HepG2 (cell line): Measurements from ENCODE around the gene MARCO. TPM values are rescaled to one million over a fixed set of nuclear protein-coding genes. Genes with fewer than 3 reads are reported as not detected.

ENCODE experiments used
- ATAC-seq: fragments of 200-7000 bp; cut with Tn5 transposase; 3 replicates; pipeline ENCODE4 v1.9.1; 2020; ENCODE audit warnings: mild to moderate bottlenecking, moderate library complexity
- BruUV-seq: library from RNA; stranded (reverse); fragments of 400-500 nt; replicated peaks from 2 replicates; lab custom pipeline; 2021; lab: Mats Ljungman, UMichigan
- CTCF ChIA-PET: fragments of 300-600 bp; formaldehyde crosslinking; extraction: SDS; loops from one replicate; lab custom pipeline; 2021; ENCODE audit warnings: low total read pairs, inconsistent platforms, low intra/inter-chr PET ratio; lab: Yijun Ruan, JAX
- POLR2A ChIA-PET: fragments of 350-600 bp; sonication (Branson Sonifier 250); formaldehyde crosslinking; loops from one replicate; lab custom pipeline; 2020; ENCODE audit warnings: antibody characterized with exemption, inconsistent platforms; lab: Yijun Ruan, JAX
- DNase-seq: peaks from one replicate; pipeline ENCODE4 v3.0.0-alpha.2; 2015; ENCODE audit warnings: low spot score
- FAIRE-seq: peaks from 3 replicates; lab custom pipeline; 2011; peaks lifted over from hg19 to GRCh38; lab: Jason Lieb, UNC
- H2AFZ ChIP-seq: one replicate; pipeline ENCODE4 v1.6.1; 2011; ENCODE audit warnings: low read length, inconsistent platforms
- H3K27ac ChIP-seq: fragments of 300-600 bp; 3 replicates; pipeline ENCODE4 v1.8.0; 2011; ENCODE audit warnings: mixed run types, mild to moderate bottlenecking, mixed read lengths, low read length, inconsistent platforms; ENCODE audit not compliant: insufficient read depth; ENCODE audit errors: extremely low read length
- H3K27me3 ChIP-seq, 2 experiments: fragments of 200-600 bp in 1 of 2; 2 replicates in 1 of 2; 3 replicates in 1 of 2; pipeline versions ENCODE4 v1.6.0 to v1.8.0; 2011; ENCODE audit warnings: low read length in 2 of 2, mild to moderate bottlenecking in 2 of 2, moderate library complexity in 2 of 2, inconsistent platforms in 1 of 2; ENCODE audit not compliant: insufficient read depth in 2 of 2, control insufficient read depth in 1 of 2
- H3K36me3 ChIP-seq, 2 experiments: fragments of 200-600 bp in 1 of 2; replicated peaks in 1 of 2; 2 replicates in 1 of 2; 3 replicates in 1 of 2; pipeline versions ENCODE4 v1.5.1 to v1.8.0; 2011; ENCODE audit warnings: low read length in 2 of 2, inconsistent platforms in 1 of 2; ENCODE audit not compliant: insufficient read depth in 2 of 2, control insufficient read depth in 1 of 2
- H3K4me1 ChIP-seq: 2 replicates; pipeline ENCODE4 v1.5.1; 2012; ENCODE audit warnings: low read length, inconsistent platforms; ENCODE audit not compliant: insufficient read depth
- H3K4me2 ChIP-seq: 2 replicates; pipeline ENCODE4 v1.6.0; 2011; ENCODE audit warnings: low read depth, low read length, inconsistent platforms
- H3K4me3 ChIP-seq, 3 experiments: fragments of 200-600 bp in 1 of 3; sonication (generic), shearing (Covaris generic) in 1 of 3; replicated peaks in 1 of 3; 2 replicates each; pipeline ENCODE4 v1.5.1; 2011 to 2016; ENCODE audit warnings: low read length in 3 of 3, inconsistent platforms in 2 of 3, low read depth in 2 of 3, mild to moderate bottlenecking in 2 of 3, control low read depth in 1 of 3, mixed read lengths in 1 of 3; ENCODE audit not compliant: insufficient read depth in 1 of 3
- H3K79me2 ChIP-seq: one replicate; pipeline ENCODE4 v1.6.1; 2011; ENCODE audit warnings: low read length, inconsistent platforms; ENCODE audit not compliant: insufficient read depth
- H3K9ac ChIP-seq: 2 replicates; pipeline ENCODE4 v1.6.0; 2011; ENCODE audit warnings: mild to moderate bottlenecking, low read depth, low read length, inconsistent platforms; ENCODE audit not compliant: insufficient read depth
- H3K9me3 ChIP-seq: 2 replicates; pipeline ENCODE4 v1.5.1; 2012; ENCODE audit warnings: mild to moderate bottlenecking, low read length
- H4K20me1 ChIP-seq: 2 replicates; pipeline ENCODE4 v1.6.0; 2011; ENCODE audit warnings: inconsistent platforms, mild to moderate bottlenecking, low read length, moderate library complexity; ENCODE audit not compliant: insufficient read depth
- GTF2F1 ChIP-seq: fragments of 150-350 bp; IDR thresholded peaks from 2 replicates; pipeline ENCODE4 v1.6.1; 2014; ENCODE audit warnings: low read length
- HDAC1 ChIP-seq: sonication (generic); formaldehyde crosslinking; IDR thresholded peaks from 2 replicates; pipeline ENCODE4 v1.5.1; 2020; ENCODE audit warnings: mild to moderate bottlenecking, missing genetic modification reagents
- HNRNPH1 ChIP-seq: fragments of 200-400 bp; formaldehyde crosslinking; optimal IDR thresholded peaks from 2 replicates; pipeline ENCODE3; 2017; ENCODE audit warnings: mild to moderate bottlenecking, low read depth, low read length
- MAZ ChIP-seq, 2 experiments: sonication (generic) in 1 of 2; formaldehyde crosslinking in 1 of 2; IDR thresholded peaks; 2 replicates each; pipeline versions ENCODE4 v1.5.0 to v1.6.1; 2012 to 2020; ENCODE audit warnings: low read depth in 2 of 2, mild to moderate bottlenecking in 2 of 2, borderline replicate concordance in 1 of 2, improper control_type of control experiment in 1 of 2, low read length in 1 of 2, missing genetic modification reagents in 1 of 2, moderate library complexity in 1 of 2
- MLLT10 ChIP-seq: sonication (generic); formaldehyde crosslinking; IDR thresholded peaks from 2 replicates; pipeline ENCODE4 v1.4.0; 2020; ENCODE audit warnings: missing genetic modification reagents
- NFYB ChIP-seq: sonication (generic); formaldehyde crosslinking; IDR thresholded peaks from 2 replicates; pipeline ENCODE4 v1.4.0; 2020; ENCODE audit warnings: missing genetic modification reagents
- SP1 ChIP-seq, 2 experiments: fragments of 450-650 bp in 1 of 2; sonication (generic) in 1 of 2; formaldehyde crosslinking in 1 of 2; IDR thresholded peaks; 2 replicates each; pipeline versions ENCODE4 v1.4.0 to v1.6.1; 2016 to 2020; ENCODE audit warnings: missing genetic modification reagents in 1 of 2
- TBX3 ChIP-seq: fragments of 450-650 bp; IDR thresholded peaks from 2 replicates; pipeline ENCODE4 v1.6.1; 2017; ENCODE audit warnings: antibody characterized with exemption, mild to moderate bottlenecking, inconsistent platforms, borderline replicate concordance
- ZNF232 ChIP-seq: sonication (generic); formaldehyde crosslinking; IDR thresholded peaks from 2 replicates; pipeline ENCODE4 v1.4.0; 2020; ENCODE audit warnings: missing genetic modification reagents, borderline replicate concordance
- ZNF263 ChIP-seq: sonication (generic); formaldehyde crosslinking; IDR thresholded peaks from 2 replicates; pipeline ENCODE4 v1.4.0; 2020; ENCODE audit warnings: missing genetic modification reagents
- ZNF264 ChIP-seq: sonication (generic); formaldehyde crosslinking; IDR thresholded peaks from 2 replicates; pipeline ENCODE4 v1.4.0; 2020; ENCODE audit warnings: missing genetic modification reagents
- ZNF3 ChIP-seq: IDR thresholded peaks from 2 replicates; pipeline ENCODE4 v1.7.0; 2017; ENCODE audit warnings: inconsistent platforms
- ZNF333 ChIP-seq: sonication (generic); formaldehyde crosslinking; IDR thresholded peaks from 2 replicates; pipeline ENCODE4 v1.4.0; 2020; ENCODE audit warnings: mild to moderate bottlenecking, missing genetic modification reagents, borderline replicate concordance
- ZNF616 ChIP-seq: sonication (generic); formaldehyde crosslinking; IDR thresholded peaks from 2 replicates; pipeline ENCODE4 v1.5.0; 2020; ENCODE audit warnings: low read depth, mild to moderate bottlenecking, missing genetic modification reagents
- ZNF703 ChIP-seq: sonication (generic); formaldehyde crosslinking; IDR thresholded peaks from 2 replicates; pipeline ENCODE4 v1.5.1; 2020; ENCODE audit warnings: missing genetic modification reagents, mild to moderate bottlenecking, moderate library complexity, borderline replicate concordance
- WGBS: methylation state at CpG from one replicate; pipeline ENCODE4 v1.1.6; 2017; ENCODE audit warnings: low lambda C conversion rate; 5-methylcytosine and 5-hydroxymethylcytosine counted together
- in situ Hi-C: cut with HindIII; loops from 2 replicates; pipeline ENCODE4 v1.10.0; 2017; ENCODE audit warnings: low pct_unique_long_range_greater_than_20kb; ENCODE audit not compliant: extremely low pct_ligation_motif_present
- intact Hi-C: fragments of 100-400 bp; cut with micrococcal nuclease; formaldehyde crosslinking; loops from one replicate; pipeline ENCODE4 v1.10.0; 2022; ENCODE audit not compliant: unreplicated experiment
- polyA plus RNA-seq, 8 experiments: library from polyadenylated mRNA; depleted of rRNA in 3 of 8; stranded (reverse) in 7 of 8; unstranded in 1 of 8; fragments of >200 nt; fragmentation: Illumina TruSeq in 4 of 8; extraction: Trizol in 4 of 8; gene quantifications; 2 replicates each; pipeline versions ENCODE4 v1.2.1 to v1.2.3, GENCODE V29; 2011 to 2016; ENCODE audit warnings: low read depth in 4 of 8, missing spikeins in 1 of 8, mixed read lengths in 1 of 8; ENCODE audit not compliant: insufficient read depth in 1 of 8
- total RNA-seq, 5 experiments: library from RNA; depleted of rRNA; stranded (reverse); fragments of >200 nt; fragmentation: Illumina TruSeq; extraction: Trizol; gene quantifications; 2 replicates each; pipeline ENCODE4 v1.2.3, GENCODE V29; 2016; ENCODE audit warnings: low read depth in 1 of 5
- TF ChIP-seq, protein P1 (sequence below): sonication (generic); formaldehyde crosslinking; IDR thresholded peaks from 2 replicates; pipeline ENCODE4 v1.5.0; 2020; ENCODE audit warnings: missing genetic modification reagents, mild to moderate bottlenecking, borderline replicate concordance
- TF ChIP-seq, protein P2 (sequence below): sonication (generic); formaldehyde crosslinking; conservative IDR thresholded peaks from 2 replicates; pipeline ENCODE4 v1.8.0; 2022; ENCODE audit warnings: missing genetic modification reagents
- TF ChIP-seq, protein P3 (sequence below): IDR thresholded peaks from 2 replicates; pipeline ENCODE4 v1.6.1; 2016; ENCODE audit warnings: low read depth, borderline replicate concordance
- TF ChIP-seq, protein P4 (sequence below): sonication (generic); formaldehyde crosslinking; conservative IDR thresholded peaks from 2 replicates; pipeline ENCODE4 v1.8.0; 2022; ENCODE audit warnings: low read depth, missing genetic modification reagents

MARCO gene
- total and polyA plus RNA-seq, 2 of the 13 experiments (the other 11 are each of a cell fraction or from before 2014, with no cell fraction given), result not detected

DNA sequence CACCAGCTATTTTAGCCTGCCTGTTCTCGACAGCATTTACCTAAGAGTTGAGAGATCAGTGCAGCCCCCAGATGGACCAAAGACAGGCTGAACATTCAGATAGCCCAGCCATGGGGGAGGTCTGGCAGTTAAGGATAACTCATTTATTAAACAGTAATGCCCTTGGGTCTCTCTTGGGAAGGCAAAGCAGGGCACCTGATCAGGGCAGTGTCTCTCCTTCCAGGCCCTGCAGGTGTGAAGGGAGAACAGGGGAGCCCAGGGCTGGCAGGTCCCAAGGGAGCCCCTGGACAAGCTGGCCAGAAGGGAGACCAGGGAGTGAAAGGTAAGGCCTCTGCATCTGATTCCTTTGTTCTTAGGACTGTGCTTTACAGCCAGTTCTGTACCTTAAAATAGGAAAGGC lies 49.6 kb downstream of the MARCO start (continued):
- TF ChIP-seq MAZ (IDR thresholded peaks at IDR 0.05; ENCODE audit: borderline replicate concordance, low read depth, low read length) (no peak), MAZ (CRISPR knock-in tag; IDR thresholded peaks at IDR 0.05; ENCODE audit: low read depth) (no peak), NFYB (no peak), ZNF333 (CRISPR knock-in tag) (no peak), ZNF264 (no peak), HNRNPH1 (no peak)
- TF ChIP-seq, protein P1, sequence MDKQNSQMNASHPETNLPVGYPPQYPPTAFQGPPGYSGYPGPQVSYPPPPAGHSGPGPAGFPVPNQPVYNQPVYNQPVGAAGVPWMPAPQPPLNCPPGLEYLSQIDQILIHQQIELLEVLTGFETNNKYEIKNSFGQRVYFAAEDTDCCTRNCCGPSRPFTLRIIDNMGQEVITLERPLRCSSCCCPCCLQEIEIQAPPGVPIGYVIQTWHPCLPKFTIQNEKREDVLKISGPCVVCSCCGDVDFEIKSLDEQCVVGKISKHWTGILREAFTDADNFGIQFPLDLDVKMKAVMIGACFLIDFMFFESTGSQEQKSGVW (CRISPR knock-in tag), result no peak

DNA sequence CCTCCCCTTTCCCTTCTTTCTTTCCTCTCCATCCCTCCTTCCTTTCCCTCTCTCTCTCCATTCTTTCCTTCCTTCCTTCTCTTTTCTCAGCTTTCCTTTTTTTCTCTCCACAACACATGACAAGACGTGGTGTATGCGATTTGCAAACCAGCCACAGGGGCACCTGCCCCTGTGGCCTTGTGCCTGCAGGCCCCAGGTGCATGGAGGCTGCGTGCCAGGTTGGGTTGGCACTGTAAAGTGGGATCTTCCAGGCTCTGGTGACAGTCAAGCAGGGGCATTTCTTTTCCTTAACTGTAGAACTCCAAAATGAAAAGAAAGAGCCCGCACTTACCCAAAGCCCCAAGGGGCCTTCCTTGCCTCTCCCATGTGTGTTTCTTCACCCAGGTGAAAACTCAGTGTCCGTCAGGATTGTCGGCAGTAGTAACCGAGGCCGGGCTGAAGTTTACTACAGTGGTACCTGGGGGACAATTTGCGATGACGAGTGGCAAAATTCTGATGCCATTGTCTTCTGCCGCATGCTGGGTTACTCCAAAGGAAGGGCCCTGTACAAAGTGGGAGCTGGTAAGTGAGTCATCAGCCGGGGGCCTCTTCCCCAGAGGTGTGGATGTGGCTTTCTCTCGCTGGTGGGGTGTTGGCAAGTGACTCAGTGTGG lies 50.9 kb downstream of the MARCO start:
- WGBS, result 40% methylated on average over 13 of the region's 13 CpGs
- H3K27me3 ChIP-seq, result peaks cover 0 to 34% of the 10 kb centered on the region in 2 experiments; a peak in 2 of 5 replicates
- H3K4me2 ChIP-seq, result no peak overlapping the region
- CTCF ChIA-PET, result no interaction called here
- no peak overlapping the region for H2AFZ ChIP-seq
- H3K79me2 ChIP-seq, result no peaks in the 10 kb centered on the region
- no peak for FAIRE-seq
- no peaks in the 10 kb centered on the region for H3K4me1 ChIP-seq
- POLR2A ChIA-PET, result no interaction called here
- no TSS peak for BruUV-seq
- no peak for DNase-seq
- H3K36me3 ChIP-seq, result no peaks in the 10 kb centered on the region
- H4K20me1 ChIP-seq, result no peaks in the 10 kb centered on the region
- H3K9me3 ChIP-seq, result no peaks in the 10 kb centered on the region
- in situ Hi-C loops (no loop called here), intact Hi-C loops (no loop called here)
- no peak overlapping the region for H3K4me3 ChIP-seq
- no peak overlapping the region for H3K9ac ChIP-seq
- no peak for ATAC-seq
- no peak overlapping the region for H3K27ac ChIP-seq
- TF ChIP-seq GTF2F1 (no peak), HDAC1 (no peak), ZNF616 (CRISPR knock-in tag) (no peak), TBX3 (no peak), ZNF703 (CRISPR knock-in tag) (no peak), ZNF263 (no peak), ZNF3 (CRISPR knock-in tag) (no peak), SP1 (IDR thresholded peaks at IDR 0.05) (no peak), SP1 (CRISPR knock-in tag; IDR thresholded peaks at IDR 0.05) (no peak), MLLT10 (CRISPR knock-in tag) (no peak), ZNF232 (CRISPR knock-in tag) (no peak)
- TF ChIP-seq, protein P2, sequence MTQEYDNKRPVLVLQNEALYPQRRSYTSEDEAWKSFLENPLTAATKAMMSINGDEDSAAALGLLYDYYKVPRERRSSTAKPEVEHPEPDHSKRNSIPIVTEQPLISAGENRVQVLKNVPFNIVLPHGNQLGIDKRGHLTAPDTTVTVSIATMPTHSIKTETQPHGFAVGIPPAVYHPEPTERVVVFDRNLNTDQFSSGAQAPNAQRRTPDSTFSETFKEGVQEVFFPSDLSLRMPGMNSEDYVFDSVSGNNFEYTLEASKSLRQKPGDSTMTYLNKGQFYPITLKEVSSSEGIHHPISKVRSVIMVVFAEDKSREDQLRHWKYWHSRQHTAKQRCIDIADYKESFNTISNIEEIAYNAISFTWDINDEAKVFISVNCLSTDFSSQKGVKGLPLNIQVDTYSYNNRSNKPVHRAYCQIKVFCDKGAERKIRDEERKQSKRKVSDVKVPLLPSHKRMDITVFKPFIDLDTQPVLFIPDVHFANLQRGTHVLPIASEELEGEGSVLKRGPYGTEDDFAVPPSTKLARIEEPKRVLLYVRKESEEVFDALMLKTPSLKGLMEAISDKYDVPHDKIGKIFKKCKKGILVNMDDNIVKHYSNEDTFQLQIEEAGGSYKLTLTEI, result no peak
- TF ChIP-seq, protein P3, sequence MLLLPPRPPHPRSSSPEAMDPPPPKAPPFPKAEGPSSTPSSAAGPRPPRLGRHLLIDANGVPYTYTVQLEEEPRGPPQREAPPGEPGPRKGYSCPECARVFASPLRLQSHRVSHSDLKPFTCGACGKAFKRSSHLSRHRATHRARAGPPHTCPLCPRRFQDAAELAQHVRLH (CRISPR knock-in tag), result no peak
- TF ChIP-seq, protein P4, sequence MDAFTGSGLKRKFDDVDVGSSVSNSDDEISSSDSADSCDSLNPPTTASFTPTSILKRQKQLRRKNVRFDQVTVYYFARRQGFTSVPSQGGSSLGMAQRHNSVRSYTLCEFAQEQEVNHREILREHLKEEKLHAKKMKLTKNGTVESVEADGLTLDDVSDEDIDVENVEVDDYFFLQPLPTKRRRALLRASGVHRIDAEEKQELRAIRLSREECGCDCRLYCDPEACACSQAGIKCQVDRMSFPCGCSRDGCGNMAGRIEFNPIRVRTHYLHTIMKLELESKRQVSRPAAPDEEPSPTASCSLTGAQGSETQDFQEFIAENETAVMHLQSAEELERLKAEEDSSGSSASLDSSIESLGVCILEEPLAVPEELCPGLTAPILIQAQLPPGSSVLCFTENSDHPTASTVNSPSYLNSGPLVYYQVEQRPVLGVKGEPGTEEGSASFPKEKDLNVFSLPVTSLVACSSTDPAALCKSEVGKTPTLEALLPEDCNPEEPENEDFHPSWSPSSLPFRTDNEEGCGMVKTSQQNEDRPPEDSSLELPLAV (CRISPR knock-in tag), result no peak
